ENCODE measurements around the gene PASD1. TPM values are rescaled to one million over a fixed set of nuclear protein-coding genes. Genes with fewer than 3 reads are reported as not detected.
A peak's percentile ranks its signal among the peaks of the same experiment; 100 is the strongest.

The PASD1 gene
- total and polyA plus RNA-seq, 11 donors, result 0.06 TPM; not detected in 10

DNA sequence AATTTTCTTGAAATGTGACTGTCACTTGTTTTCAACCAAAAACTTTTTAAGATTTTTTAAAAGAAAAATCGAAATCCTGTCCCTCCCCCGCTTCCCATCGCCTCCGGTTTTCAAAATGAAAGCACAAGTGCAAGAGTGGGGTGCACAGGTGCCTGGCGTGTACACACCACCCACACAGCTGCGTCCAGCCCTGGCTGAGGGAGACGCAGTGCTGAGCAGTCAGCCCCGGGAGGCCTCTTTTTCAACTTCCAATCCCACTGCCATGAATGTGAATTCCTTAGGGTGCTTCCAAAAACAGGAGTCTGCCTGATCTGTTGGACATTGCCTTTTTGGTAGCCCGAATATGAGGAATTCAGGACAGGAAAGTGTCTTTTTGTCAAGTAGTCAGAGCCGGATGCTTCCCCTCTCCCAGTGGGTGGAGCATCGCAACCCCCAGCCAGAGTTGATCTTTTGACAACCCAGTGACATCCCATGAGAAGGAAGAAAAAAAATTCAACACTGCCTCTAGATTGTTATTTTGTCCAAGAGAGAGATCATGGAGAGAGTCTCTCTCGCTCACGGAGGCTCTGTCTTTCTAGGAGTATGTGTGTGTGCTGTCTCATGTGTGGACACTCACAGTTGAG, 140.7 kb downstream of the PASD1 start:
- ATAC-seq (peak in 2 of 4 donors; percentile 35 to 55), DNase-seq (peak in 2 of 5 donors; percentile 19 to 27)
- Histone ChIP-seq H3K27me3 (no peaks in the 10 kb centered on the region), H3K9me3 (no peaks in the 10 kb centered on the region), H3K4me1 (peaks cover 0 to 14% (median 5%) of the 10 kb centered on the region in 12 donors), H3K36me3 (no peaks in the 10 kb centered on the region), H3K27ac (peak overlapping the region in 10 of 12 donors; percentile 15 to 78 (median 56)), H3K4me3 (peak overlapping the region in 8 of 12 donors; percentile 21 to 44 (median 29))
- intact Hi-C loops (cut with DNase I), result no loop called here
- no peak for TF ChIP-seq POLR2A (IDR thresholded peaks at IDR 0.05)
- TF ChIP-seq, protein P1, sequence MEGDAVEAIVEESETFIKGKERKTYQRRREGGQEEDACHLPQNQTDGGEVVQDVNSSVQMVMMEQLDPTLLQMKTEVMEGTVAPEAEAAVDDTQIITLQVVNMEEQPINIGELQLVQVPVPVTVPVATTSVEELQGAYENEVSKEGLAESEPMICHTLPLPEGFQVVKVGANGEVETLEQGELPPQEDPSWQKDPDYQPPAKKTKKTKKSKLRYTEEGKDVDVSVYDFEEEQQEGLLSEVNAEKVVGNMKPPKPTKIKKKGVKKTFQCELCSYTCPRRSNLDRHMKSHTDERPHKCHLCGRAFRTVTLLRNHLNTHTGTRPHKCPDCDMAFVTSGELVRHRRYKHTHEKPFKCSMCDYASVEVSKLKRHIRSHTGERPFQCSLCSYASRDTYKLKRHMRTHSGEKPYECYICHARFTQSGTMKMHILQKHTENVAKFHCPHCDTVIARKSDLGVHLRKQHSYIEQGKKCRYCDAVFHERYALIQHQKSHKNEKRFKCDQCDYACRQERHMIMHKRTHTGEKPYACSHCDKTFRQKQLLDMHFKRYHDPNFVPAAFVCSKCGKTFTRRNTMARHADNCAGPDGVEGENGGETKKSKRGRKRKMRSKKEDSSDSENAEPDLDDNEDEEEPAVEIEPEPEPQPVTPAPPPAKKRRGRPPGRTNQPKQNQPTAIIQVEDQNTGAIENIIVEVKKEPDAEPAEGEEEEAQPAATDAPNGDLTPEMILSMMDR (IDR thresholded peaks at IDR 0.05), result no peak
- WGBS, 4 donors, result 28 to 64% (median 42%) methylated on average over 13 of the region's 13 CpGs

DNA sequence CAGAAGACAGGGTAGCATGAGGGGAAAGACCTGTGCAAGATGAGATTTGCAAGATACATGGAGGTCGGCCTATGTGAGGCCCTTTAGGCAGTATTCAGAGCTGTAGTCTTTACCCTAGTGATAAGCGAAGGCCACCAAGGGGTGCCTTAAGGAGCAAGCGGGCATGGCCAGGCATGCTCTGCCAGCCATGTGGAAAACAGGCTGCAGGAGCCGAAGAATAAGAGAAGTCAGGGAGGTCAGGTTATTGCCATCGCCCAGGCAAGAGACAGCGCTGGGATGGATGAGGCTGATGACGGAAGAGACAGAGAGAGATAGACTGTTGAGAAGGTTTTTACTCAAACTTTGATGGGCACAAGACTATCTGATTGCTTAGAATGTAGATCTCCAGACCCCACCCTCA, 145.3 kb downstream of the PASD1 start:
- TF ChIP-seq, protein P1 (IDR thresholded peaks at IDR 0.05), result no peak
- no peak for TF ChIP-seq POLR2A (IDR thresholded peaks at IDR 0.05)
- DNase-seq, result no peak
- WGBS, 4 donors, result 81 to 97% (median 84%) methylated on average over 7 of the region's 7 CpGs
- no peaks in the 10 kb centered on the region for H3K9me3 ChIP-seq
- peaks cover 0 to 13% (median 0%) of the 10 kb centered on the region in 12 donors for H3K4me1 ChIP-seq
- no peak overlapping the region for H3K27ac ChIP-seq
- no peaks in the 10 kb centered on the region for H3K27me3 ChIP-seq
- intact Hi-C loops (cut with DNase I), result no loop called here
- H3K4me3 ChIP-seq, result no peak overlapping the region
- no peaks in the 10 kb centered on the region for H3K36me3 ChIP-seq
- ATAC-seq, result no peak

DNA sequence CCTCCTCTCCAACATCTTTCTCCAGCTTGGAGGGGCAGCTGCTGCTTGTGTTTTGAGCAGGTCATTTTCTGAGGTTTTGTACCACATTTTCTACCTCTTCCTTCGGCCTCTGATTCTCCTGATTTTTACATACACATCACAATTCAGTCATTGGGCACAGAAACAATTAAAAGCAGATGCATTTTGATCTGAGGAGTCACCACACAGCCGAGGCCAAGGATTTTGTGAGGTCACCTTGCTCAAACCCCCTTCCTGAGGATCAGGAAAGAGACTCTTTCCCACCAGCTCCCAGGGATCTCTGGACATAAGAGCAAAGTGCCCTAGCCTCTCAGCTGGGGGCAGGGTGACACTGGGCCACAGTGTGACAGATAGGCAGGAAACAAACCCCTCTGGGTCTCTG, 147.0 kb downstream of the PASD1 start:
- 47 to 78% (median 68%) methylated on average over 2 of the region's 2 CpGs for WGBS, 4 donors
- H3K27ac ChIP-seq, result no peak overlapping the region
- intact Hi-C loops (cut with DNase I), result no loop called here
- H3K4me1 ChIP-seq, result peaks cover 0 to 10% (median 0%) of the 10 kb centered on the region in 12 donors
- ATAC-seq (no peak), DNase-seq (no peak)
- no peaks in the 10 kb centered on the region for H3K9me3 ChIP-seq
- no peaks in the 10 kb centered on the region for H3K27me3 ChIP-seq
- TF ChIP-seq POLR2A (IDR thresholded peaks at IDR 0.05), result no peak
- TF ChIP-seq, protein P1 (IDR thresholded peaks at IDR 0.05), result no peak
- no peaks in the 10 kb centered on the region for H3K36me3 ChIP-seq
- no peak overlapping the region for H3K4me3 ChIP-seq

DNA sequence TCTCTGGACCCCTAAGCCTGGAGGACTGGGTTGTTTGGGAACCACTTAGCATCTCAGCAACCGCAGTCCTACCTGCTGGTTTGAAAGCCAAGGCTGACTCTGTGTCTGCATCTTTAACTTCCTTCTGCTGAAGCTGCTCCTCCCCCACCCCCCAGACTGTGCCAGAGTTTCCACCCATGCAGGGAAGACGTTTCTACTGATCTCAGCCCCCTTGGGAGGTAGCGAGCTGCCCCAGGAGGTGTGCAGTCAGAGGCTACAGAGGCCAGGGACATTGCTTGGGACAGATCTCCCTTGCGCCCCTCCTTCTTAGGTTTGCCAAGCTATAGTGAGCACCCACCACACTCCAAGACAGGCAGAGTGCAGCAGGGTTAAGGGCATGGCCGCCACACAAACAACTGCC, 147.7 kb downstream of the PASD1 start:
- peaks cover 0 to 10% (median 0%) of the 10 kb centered on the region in 12 donors for H3K4me1 ChIP-seq
- peak overlapping the region in 8 of 12 donors; percentile 1 to 63 (median 50) for H3K27ac ChIP-seq
- TF ChIP-seq POLR2A (IDR thresholded peaks at IDR 0.05), result no peak
- TF ChIP-seq, protein P1 (IDR thresholded peaks at IDR 0.05), result no peak
- ATAC-seq, result peak in 1 of 4 donors; percentile 48
- no peaks in the 10 kb centered on the region for H3K36me3 ChIP-seq
- H3K27me3 ChIP-seq, result peaks cover 0 to 4% (median 0%) of the 10 kb centered on the region in 9 donors
- WGBS, 4 donors, result 40 to 66% (median 56%) methylated on average over 5 of the region's 5 CpGs
- no peak overlapping the region for H3K4me3 ChIP-seq
- no peaks in the 10 kb centered on the region for H3K9me3 ChIP-seq
- DNase-seq, result no peak
- intact Hi-C loops (cut with DNase I), result no loop called here
